Mesenteric fat pad (tissue), 1 donor: ENCODE results near the gene NUDT1. TPM values are rescaled to one million over a fixed set of nuclear protein-coding genes. Genes with fewer than 3 reads are reported as not detected.
"Not testable (repeated sequence)": the region's sequence is repeated elsewhere in the genome, so short reads cannot be mapped to it uniquely, and the experiment has no call there.

Source experiments
- DNase-seq: peaks from one replicate; pipeline ENCODE4 v3.0.0-alpha.2; 2020; ENCODE audit warnings: low spot score
- total RNA-seq: library from RNA; stranded (reverse); fragmentation: NEBNext Ultra II Directional; extraction: Animal tissue kit (Norgen Biotek cat#: 25700); gene quantifications from one replicate; pipeline ENCODE4 v1.2.1, GENCODE V29; 2021
- donor health status: DM: yes; HTN: yes; CAD: no.

NUDT1 gene
- total RNA-seq, 1 donor from 2014 or later = 16.3 TPM

- no peak for DNase-seq
Observed at GRCh38 chr7:2264158-2264557, 22.1 kb downstream of the NUDT1 start.

- no peak for DNase-seq
Observed at GRCh38 chr7:2266911-2267310, 24.9 kb downstream of the NUDT1 start.

GRCh38 chr7:2269089-2269990, 27.3 kb downstream of the NUDT1 start:
- not testable (repeated sequence) for DNase-seq

- no peak for DNase-seq
Observed at GRCh38 chr7:2269991-2270460, 28.0 kb downstream of the NUDT1 start.

DNA sequence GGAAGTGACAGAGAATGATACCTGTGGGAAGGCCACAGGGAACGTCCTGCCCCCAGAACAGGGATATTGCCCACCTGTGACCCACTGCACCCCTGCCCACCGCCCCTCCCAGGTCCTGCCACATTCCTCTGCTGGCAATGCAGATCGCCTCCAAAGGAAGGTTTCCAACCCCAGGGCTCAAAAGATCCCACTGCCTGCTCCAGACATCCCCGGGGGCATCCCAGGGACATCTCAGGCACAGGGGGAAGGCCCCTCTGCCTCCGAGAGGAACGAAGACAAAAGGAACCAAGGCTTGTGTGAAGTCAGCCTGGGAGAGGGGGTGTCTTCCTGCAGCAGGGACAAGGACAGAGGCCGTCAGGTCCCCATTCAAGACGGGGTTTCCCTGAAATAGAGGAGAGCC, 28.5 kb downstream of the NUDT1 start:
- DNase-seq = no peak

- DNase-seq = no peak
Observed at GRCh38 chr7:2271273-2272026, 29.4 kb downstream of the NUDT1 start.

DNA sequence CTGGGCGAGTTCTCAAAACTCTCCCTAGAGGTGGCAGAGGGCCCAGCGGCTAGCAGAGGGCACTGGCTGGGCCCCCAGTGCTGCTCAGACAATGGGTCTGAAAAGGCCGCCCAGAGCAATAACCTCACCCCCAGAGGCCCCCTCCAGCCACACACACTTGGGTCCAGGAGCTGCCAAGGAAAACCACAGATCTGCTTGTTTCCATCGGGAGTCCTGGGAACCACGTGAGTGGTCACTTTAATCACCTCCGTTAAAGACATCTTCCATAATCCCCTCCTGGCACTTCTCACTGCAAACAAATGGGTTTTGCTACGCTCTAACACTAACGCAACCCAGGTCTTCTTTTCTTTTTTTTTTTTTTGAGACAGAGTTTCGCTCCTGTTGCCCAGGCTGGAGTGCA, 30.0 kb downstream of the NUDT1 start:
- DNase-seq = no peak

GRCh38 chr7:2273866-2274265, 31.8 kb downstream of the NUDT1 start:
- DNase-seq = no peak

GRCh38 chr7:2274666-2275065, 32.6 kb downstream of the NUDT1 start:
- DNase-seq = no peak

- no peak for DNase-seq
Observed at GRCh38 chr7:2275101-2275500, 33.1 kb downstream of the NUDT1 start.

DNA sequence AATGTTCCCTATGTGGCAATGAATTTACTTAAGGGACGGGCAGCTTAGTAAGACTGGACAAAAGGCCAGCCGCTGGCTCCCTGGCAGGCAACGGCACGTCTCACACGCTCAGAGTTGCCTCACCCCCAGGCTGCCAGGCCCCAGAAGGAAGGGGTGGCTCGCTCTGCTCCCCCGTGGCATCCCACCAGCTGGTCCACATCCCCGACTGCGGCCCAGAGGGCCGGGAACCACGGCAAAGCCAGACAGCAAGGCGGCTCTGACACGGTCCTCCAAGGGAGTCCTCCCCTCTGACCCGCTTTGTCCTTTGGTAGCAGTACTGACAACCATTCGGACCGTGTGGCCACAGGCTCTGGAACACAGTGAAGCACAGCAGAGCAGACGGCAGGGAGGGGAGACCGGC, 34.1 kb downstream of the NUDT1 start:
- no peak for DNase-seq

DNA sequence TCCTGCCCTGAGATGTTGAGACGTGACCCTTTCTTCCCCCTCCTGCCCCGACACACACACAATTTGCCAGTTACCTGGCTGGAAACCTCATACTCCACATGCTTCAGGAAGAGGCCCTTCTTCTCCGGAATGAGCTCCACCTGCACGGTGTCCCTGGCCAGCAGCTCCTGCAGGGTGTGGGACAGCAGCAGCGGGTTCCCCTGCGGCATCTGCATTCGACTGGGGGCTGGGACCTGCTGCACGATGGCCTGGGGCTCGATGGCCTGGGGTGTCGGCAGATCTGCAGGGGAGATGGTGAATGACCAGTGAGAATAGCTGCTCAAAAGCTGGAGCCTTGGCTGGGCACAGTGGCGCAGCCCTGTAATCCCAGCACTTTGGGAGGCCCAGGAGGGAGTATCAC, 36.0 kb downstream of the NUDT1 start:
- DNase-seq = no peak

GRCh38 chr7:2279896-2280295, 37.9 kb downstream of the NUDT1 start:
- DNase-seq = no peak

- no peak for DNase-seq
Observed at GRCh38 chr7:2280424-2280823, 38.4 kb downstream of the NUDT1 start.

- DNase-seq = no peak
Observed at GRCh38 chr7:2281541-2281940, 39.5 kb downstream of the NUDT1 start.

- no peak for DNase-seq
Observed at GRCh38 chr7:2282185-2282751, 40.2 kb downstream of the NUDT1 start.

DNA sequence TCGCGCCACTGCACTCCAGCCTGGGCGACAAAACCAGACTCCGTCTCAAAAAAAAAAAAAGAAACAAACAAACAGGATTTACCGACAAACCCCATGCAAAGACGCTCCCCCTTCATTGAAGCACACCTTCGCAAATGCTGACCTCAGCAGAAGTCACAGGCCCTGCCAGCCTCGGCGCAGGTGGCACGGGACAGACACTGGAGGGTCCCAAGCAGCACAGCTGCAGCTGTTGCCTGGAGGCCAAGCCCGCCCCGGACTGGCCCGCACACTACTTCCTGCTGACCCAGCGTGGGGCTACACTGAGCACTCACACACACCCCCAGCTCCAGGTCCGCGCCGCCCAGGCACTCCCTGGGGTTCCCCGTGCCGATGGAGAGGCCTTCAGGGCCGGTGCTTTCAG, 41.0 kb downstream of the NUDT1 start:
- DNase-seq = no peak

DNA sequence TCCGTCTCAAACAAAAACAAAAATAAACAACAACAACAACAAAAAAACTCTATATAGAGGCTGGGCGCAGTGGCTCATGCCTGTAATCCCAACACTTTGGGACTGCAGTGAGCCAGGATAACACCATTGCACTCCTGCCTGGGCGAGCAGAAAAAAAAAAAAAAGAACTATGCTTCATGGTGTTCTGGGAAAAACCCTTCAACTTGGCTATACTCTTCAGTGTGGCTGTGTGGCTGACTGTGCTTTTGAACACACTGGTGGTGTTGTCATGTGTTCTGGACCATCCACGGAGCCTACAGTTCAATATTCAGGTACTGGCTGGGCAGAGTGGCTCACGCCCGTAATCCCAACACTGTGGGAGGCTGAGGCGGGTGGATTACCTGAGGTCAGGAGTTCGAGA, 45.7 kb downstream of the NUDT1 start:
- DNase-seq = no peak

GRCh38 chr7:2288503-2288902, 46.5 kb downstream of the NUDT1 start:
- DNase-seq = no peak

DNA sequence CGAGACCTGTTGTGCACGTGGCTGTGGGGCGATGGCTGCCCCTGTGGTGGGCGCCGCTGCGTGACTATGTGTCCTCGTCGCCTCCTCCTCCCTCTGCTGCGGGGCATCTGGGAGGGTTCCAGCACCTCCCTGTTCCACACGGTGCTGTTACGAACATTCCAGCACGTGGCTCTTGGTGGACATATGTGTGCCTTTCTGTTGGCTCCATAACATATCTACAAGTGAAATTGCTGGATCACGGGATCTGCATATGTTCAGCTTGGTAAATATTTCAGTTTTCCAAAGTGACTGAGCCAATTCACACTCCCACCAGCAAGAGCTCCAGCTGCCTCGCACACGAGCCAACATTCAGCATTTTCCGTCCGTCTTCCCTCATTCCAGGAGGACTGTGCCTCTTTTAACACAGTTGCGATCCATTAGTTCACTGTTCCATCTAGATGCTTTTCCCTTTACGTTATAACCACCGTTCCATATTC, 47.1 kb downstream of the NUDT1 start:
- DNase-seq = no peak

GRCh38 chr7:2289621-2290020, 47.6 kb downstream of the NUDT1 start:
- no peak for DNase-seq

DNA sequence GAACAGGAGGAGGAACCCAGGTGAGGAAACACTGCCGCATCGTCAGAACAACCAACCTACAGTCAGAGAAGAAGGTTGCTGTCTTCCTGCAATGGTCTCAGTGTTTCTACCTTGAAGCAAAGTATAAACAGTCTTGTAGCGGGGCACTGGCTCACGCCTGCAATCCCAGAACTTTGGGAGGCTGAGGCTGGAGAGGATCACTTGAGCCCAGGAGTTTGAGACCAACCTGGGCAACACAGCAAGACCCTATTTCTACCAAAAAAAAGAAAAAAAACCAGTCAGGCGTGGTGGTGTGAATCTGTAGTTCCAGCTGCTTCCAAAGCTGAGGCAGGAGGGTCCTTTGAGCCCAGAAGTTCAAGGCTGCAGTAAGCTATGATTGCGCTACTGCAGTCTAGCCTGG, 48.9 kb downstream of the NUDT1 start:
- DNase-seq = no peak
